Neural crest cell (in vitro differentiated cells): ENCODE data around the gene ADAMTS4. TPM values are rescaled to one million over a fixed set of nuclear protein-coding genes. Genes with fewer than 3 reads are reported as not detected.

Experiments
- DNase-seq: peaks from one replicate; pipeline ENCODE4 v3.0.0; 2021; ENCODE audit warnings: low read depth, mixed read lengths, low spot score
- H3K27ac Mint-ChIP-seq: one replicate; pipeline ENCODE4 v1.8.0; 2021; ENCODE audit warnings: mild to moderate bottlenecking, mixed read lengths; ENCODE audit not compliant: unreplicated experiment
- H3K27me3 Mint-ChIP-seq: 2 replicates; pipeline ENCODE4 v1.8.0; 2021; ENCODE audit warnings: low read depth, mild to moderate bottlenecking, mixed read lengths
- H3K36me3 Mint-ChIP-seq: 2 replicates; pipeline ENCODE4 v1.8.0; 2021; ENCODE audit warnings: low read depth, mild to moderate bottlenecking, mixed read lengths
- H3K4me1 Mint-ChIP-seq: 2 replicates; pipeline ENCODE4 v1.8.0; 2021; ENCODE audit warnings: mixed read lengths
- H3K4me3 Mint-ChIP-seq: one replicate; pipeline ENCODE4 v1.8.0; 2021; ENCODE audit warnings: mild to moderate bottlenecking, mixed read lengths
- H3K9me3 Mint-ChIP-seq: 2 replicates; pipeline ENCODE4 v1.8.0; 2021; ENCODE audit warnings: mixed read lengths
- total RNA-seq: library from RNA; stranded (reverse); gene quantifications from 2 replicates; pipeline ENCODE4 v1.2.1, GENCODE V29; 2021
- TF ChIP-seq, protein P1 (sequence below): fragments of 200-600 bp; sonication (generic); conservative IDR thresholded peaks from 2 replicates; pipeline ENCODE4 v1.5.0; 2021; ENCODE audit warnings: antibody characterized with exemption, mild to moderate bottlenecking

ADAMTS4 gene
- total RNA-seq, 1 donor from 2014 or later: 4.6 TPM

DNA sequence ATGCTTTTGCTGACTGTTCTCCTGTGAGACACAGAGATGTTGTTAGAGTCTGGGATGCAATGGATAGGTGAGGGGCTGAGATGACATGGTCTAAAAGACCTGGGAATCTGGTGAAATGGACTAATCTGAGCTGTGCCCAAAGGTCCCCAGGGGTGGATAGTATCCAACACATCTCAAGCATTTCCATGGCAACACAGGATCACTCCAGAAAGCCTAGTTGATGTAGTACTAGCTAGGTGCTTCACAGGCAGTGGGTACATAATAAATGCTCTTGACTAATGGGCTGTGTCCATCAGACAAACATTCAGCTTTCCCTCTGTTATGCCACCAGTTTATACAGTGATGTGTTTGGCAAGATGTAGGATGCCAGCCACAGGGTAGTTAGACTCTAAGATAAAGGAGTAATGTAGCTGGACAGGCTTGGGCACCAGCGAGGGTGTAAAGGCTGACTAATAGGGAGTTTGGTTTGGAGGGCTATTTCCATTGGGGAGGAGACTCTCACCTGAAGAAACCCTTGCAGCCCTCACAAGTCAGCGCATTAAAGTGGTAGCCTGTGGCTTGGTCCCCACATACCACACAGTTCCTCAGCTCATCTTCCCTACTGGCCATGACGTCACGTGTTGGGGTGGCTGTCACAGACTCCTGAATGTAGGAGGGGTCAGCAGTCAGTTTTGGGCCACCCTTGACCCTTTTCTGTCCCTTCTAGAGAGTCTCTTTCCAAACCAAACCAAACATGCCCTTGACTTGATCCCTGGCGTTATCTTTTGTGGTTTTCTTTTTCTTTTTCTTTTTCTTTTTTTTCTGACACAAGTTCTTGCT lies 37.3 kb upstream of the ADAMTS4 start:
- no peaks in the 10 kb centered on the region for H3K27me3 Mint-ChIP-seq
- no peak for DNase-seq
- H3K36me3 Mint-ChIP-seq: no peaks in the 10 kb centered on the region
- peaks cover 9% of the 10 kb centered on the region for H3K4me1 Mint-ChIP-seq
- TF ChIP-seq, protein P1, sequence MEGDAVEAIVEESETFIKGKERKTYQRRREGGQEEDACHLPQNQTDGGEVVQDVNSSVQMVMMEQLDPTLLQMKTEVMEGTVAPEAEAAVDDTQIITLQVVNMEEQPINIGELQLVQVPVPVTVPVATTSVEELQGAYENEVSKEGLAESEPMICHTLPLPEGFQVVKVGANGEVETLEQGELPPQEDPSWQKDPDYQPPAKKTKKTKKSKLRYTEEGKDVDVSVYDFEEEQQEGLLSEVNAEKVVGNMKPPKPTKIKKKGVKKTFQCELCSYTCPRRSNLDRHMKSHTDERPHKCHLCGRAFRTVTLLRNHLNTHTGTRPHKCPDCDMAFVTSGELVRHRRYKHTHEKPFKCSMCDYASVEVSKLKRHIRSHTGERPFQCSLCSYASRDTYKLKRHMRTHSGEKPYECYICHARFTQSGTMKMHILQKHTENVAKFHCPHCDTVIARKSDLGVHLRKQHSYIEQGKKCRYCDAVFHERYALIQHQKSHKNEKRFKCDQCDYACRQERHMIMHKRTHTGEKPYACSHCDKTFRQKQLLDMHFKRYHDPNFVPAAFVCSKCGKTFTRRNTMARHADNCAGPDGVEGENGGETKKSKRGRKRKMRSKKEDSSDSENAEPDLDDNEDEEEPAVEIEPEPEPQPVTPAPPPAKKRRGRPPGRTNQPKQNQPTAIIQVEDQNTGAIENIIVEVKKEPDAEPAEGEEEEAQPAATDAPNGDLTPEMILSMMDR: no peak
- no peak overlapping the region for H3K4me3 Mint-ChIP-seq
- no peak overlapping the region for H3K27ac Mint-ChIP-seq
- H3K9me3 Mint-ChIP-seq: no peaks in the 10 kb centered on the region

DNA sequence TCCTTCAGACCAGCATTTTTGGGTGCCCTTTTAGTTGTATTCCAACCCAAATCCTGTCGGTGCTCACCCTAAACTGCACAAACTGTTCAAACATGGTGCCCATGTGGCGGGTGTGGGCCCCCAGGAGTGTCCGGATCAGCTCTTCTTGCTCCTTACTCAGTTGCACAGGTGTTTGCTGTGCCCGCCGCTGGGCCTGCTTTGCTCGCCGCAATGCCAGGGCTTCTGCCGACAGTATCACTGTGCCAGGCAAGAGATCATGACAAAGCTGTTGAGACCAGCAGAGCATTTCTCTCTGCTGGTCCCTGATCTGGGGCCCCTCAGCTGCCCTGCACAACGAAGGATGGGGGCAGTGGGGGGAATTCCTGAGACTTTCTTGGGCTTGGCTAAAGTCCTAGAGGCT lies 34.2 kb upstream of the ADAMTS4 start:
- H3K27ac Mint-ChIP-seq: no peak overlapping the region
- H3K36me3 Mint-ChIP-seq: no peaks in the 10 kb centered on the region
- H3K27me3 Mint-ChIP-seq: no peaks in the 10 kb centered on the region
- no peak overlapping the region for H3K4me3 Mint-ChIP-seq
- peaks cover 5% of the 10 kb centered on the region for H3K4me1 Mint-ChIP-seq
- TF ChIP-seq, protein P1: no peak
- no peaks in the 10 kb centered on the region for H3K9me3 Mint-ChIP-seq
- DNase-seq: no peak

DNA sequence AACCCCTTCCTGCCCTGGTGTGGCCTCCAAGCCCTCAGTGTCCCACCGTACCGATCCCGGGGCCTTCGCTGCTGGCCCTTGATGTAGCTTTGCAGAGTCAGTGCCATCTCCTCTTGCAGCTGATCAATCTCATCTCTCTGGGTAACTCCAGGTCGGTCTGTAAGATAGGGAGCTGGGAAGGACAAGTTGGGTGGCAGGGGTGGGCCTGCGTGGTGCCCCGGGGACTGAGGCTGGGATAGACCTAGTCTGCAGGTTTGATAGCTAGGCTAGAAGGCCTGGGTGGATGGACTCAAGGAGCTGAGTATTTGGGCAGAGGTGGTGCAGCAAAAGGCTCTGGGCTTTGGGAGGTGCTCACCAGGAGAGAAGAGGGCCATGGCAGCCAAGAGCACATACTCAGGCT lies 31.9 kb upstream of the ADAMTS4 start:
- Mint-ChIP-seq H3K9me3 (no peaks in the 10 kb centered on the region), H3K4me1 (peaks cover 23% of the 10 kb centered on the region)
- TF ChIP-seq, protein P1: no peak

DNA sequence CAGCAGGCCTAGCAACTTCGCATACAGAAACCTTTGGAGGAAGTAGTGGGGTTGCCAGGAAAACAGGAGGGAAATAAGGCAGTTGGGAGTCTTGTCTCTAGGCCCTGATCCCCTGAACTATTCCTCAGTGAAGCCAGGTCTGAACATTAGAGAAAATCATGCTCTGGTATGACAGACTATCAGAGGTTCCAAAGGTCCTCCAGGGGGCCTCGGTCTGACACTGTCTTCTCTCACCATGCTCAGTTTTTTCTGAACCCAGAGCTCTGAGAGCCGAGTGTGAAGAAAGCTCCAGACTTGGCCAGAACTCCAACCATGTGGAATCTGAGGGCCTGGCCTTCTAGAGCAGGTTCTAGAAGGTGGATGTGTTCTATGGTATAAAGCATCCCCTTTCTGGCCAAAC lies 31.0 kb upstream of the ADAMTS4 start:
- TF ChIP-seq, protein P1: no peak
- Mint-ChIP-seq H3K27me3 (no peaks in the 10 kb centered on the region), H3K4me1 (peaks cover 29% of the 10 kb centered on the region), H3K36me3 (no peaks in the 10 kb centered on the region), H3K4me3 (no peak overlapping the region), H3K9me3 (peaks cover 6% of the 10 kb centered on the region), H3K27ac (no peak overlapping the region)
- DNase-seq: no peak

More for the DNA sequence above, 31.9 kb upstream of the ADAMTS4 start:
- Mint-ChIP-seq H3K4me3 (no peak overlapping the region), H3K36me3 (no peaks in the 10 kb centered on the region), H3K27me3 (no peaks in the 10 kb centered on the region), H3K27ac (peak overlapping the region; percentile 76)
- DNase-seq: no peak

DNA sequence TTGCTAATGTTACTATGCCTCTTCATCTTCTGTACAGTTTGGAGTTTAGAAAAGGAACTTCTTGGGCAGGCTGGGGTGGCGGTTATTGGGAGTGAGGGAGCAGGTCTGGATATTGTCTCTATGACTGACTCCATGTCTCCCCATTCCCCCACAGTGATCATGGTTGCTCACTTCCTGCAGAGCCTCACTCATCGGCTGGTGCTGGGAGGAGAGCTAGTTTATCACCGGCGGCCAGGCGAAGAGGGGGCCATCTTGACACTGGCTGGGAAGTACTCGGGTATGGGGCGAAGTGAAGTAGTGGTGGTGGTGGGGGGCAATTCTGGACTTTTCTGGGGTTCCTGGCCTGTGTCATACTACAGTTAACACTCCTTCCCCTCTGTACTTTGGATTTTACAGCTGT lies 29.2 kb upstream of the ADAMTS4 start:
- Mint-ChIP-seq H3K4me3 (peak overlapping the region; percentile 99), H3K27ac (peak overlapping the region; percentile 40), H3K9me3 (peaks cover 6% of the 10 kb centered on the region)

More for the DNA sequence above, 29.2 kb upstream of the ADAMTS4 start:
- peaks cover 29% of the 10 kb centered on the region for H3K4me1 Mint-ChIP-seq
- no peak for DNase-seq
- no peaks in the 10 kb centered on the region for H3K27me3 Mint-ChIP-seq
- no peaks in the 10 kb centered on the region for H3K36me3 Mint-ChIP-seq
- TF ChIP-seq, protein P1: no peak
